Ovary (tissue), 3 donors: ENCODE results near the gene CRYL1.

ENCODE experiments used
- CTCF ChIP-seq, 3 donors: fragments of 450-650 bp in 2 of 3; fragments of 200-600 bp in 1 of 3; IDR thresholded peaks; one replicate each; pipeline versions ENCODE4 v1.5.1 to v1.8.0; 2016 to 2022; ENCODE audit warnings: antibody characterized with exemption in 3 of 3, mild to moderate bottlenecking in 1 of 3
- EP300 ChIP-seq: sonication (generic); formaldehyde crosslinking; IDR thresholded peaks from one replicate; pipeline ENCODE4 v1.6.1; 2017; ENCODE audit warnings: antibody characterized with exemption
- donor health status: DM: no; HTN: no; CAD: no.

GRCh38 chr13:20501120-20501519 is 24.5 kb downstream of the CRYL1 start:
- TF ChIP-seq CTCF (IDR thresholded peaks at IDR 0.05) (no peak), EP300 (no peak)
